GM19468 (cell line): Measurements from ENCODE around the gene AKAP14.
"Not testable (repeated sequence)": the region's sequence is repeated elsewhere in the genome, so short reads cannot be mapped to it uniquely, and the experiment has no call there.

Source experiments
- ATAC-seq: cut with Tn5 transposase; IDR thresholded peaks from one replicate; pipeline ENCODE4 v1.9.1; 2021; ENCODE audit warnings: mild to moderate bottlenecking, moderate library complexity, moderate number of reproducible peaks; ENCODE audit not compliant: unreplicated experiment; ENCODE audit errors: extremely low read depth

Gene AKAP14

GRCh38 chrX:119919835-119920585 lies 24.3 kb downstream of the AKAP14 start:
- ATAC-seq = no peak

GRCh38 chrX:119922391-119922790 lies 26.7 kb downstream of the AKAP14 start:
- ATAC-seq = not testable (repeated sequence)

GRCh38 chrX:119935215-119935874 lies 39.7 kb downstream of the AKAP14 start:
- no peak for ATAC-seq

GRCh38 chrX:119941336-119941735 lies 45.6 kb downstream of the AKAP14 start:
- no peak for ATAC-seq

- ATAC-seq = no peak
These were observed 46.6 kb downstream of the AKAP14 start for GRCh38 chrX:119942173-119942819.

GRCh38 chrX:119942831-119943184 lies 47.1 kb downstream of the AKAP14 start:
- no peak for ATAC-seq

- ATAC-seq = peak; percentile 65
These were observed 47.7 kb downstream of the AKAP14 start, which contains the start of gene NKAP for GRCh38 chrX:119943185-119943988. Gene NKAP (minus strand): TSS chrX:119943751. CDS start chrX:119943605, 146 bp downstream.

- ATAC-seq = no peak
These were observed 49.8 kb downstream of the AKAP14 start for GRCh38 chrX:119945481-119945880.

GRCh38 chrX:119948381-119948780 lies 52.7 kb downstream of the AKAP14 start:
- ATAC-seq = no peak

GRCh38 chrX:119954374-119954773 lies 58.7 kb downstream of the AKAP14 start:
- ATAC-seq = no peak

- ATAC-seq = not testable (repeated sequence)
These were observed 60.3 kb downstream of the AKAP14 start for GRCh38 chrX:119955807-119956570.

- ATAC-seq = no peak
These were observed 64.9 kb downstream of the AKAP14 start for GRCh38 chrX:119960625-119961024.

- ATAC-seq = not testable (repeated sequence)
These were observed 71.1 kb downstream of the AKAP14 start for GRCh38 chrX:119966837-119967236.
